PC-3 (cell line): ENCODE results near the gene JAZF1.

Source experiments
- CTCF ChIP-seq: fragments of 300-600 bp; sonication (generic); conservative IDR thresholded peaks from 2 replicates; pipeline ENCODE4 v1.5.1; 2017; ENCODE audit warnings: antibody characterized with exemption, low read depth, mild to moderate bottlenecking, low read length
- EZH2 ChIP-seq: fragments of 300-600 bp; sonication (generic); IDR thresholded peaks from one replicate; pipeline ENCODE4 v1.6.1; 2017; ENCODE audit warnings: antibody characterized with exemption, mild to moderate bottlenecking, low read length; ENCODE audit not compliant: unreplicated experiment
- EZH2phosphoT487 ChIP-seq: fragments of 300-600 bp; sonication (generic); IDR thresholded peaks from 2 replicates; pipeline ENCODE4 v1.6.1; 2018; ENCODE audit warnings: mild to moderate bottlenecking, antibody characterized with exemption, low read length, borderline replicate concordance

- TF ChIP-seq CTCF (no peak), EZH2phosphoT487 (no peak), EZH2 (no peak)
These were observed 370.4 kb downstream of the JAZF1 start for GRCh38 chr7:27810186-27810585.
